Ascending aorta (tissue), 2 donors: ENCODE data around the gene BRD8. TPM values are rescaled to one million over a fixed set of nuclear protein-coding genes. Genes with fewer than 3 reads are reported as not detected.

Experiments
- DNase-seq, 2 donors: peaks; one replicate each; pipeline ENCODE4 v3.0.0-alpha.2; 2019; ENCODE audit warnings: low spot score in 2 of 2
- H3K27ac ChIP-seq, 2 donors: fragments of 200-600 bp; sonication (generic); one replicate each; pipeline ENCODE4 v1.5.1; 2016 to 2017; ENCODE audit warnings: mild to moderate bottlenecking in 1 of 2
- H3K27me3 ChIP-seq: fragments of 200-600 bp; sonication (generic); one replicate; pipeline ENCODE4 v1.5.1; 2017
- H3K36me3 ChIP-seq, 2 donors: fragments of 200-600 bp; sonication (generic); one replicate each; pipeline ENCODE4 v1.5.1; 2016
- H3K4me1 ChIP-seq, 2 donors: fragments of 200-600 bp; sonication (generic); one replicate each; pipeline ENCODE4 v1.5.1; 2016 to 2017; ENCODE audit warnings: mild to moderate bottlenecking in 1 of 2
- H3K4me3 ChIP-seq, 2 donors: fragments of 200-600 bp; sonication (generic); one replicate each; pipeline ENCODE4 v1.5.1; 2016 to 2017; ENCODE audit warnings: mild to moderate bottlenecking in 1 of 2
- H3K9me3 ChIP-seq, 2 donors: fragments of 200-600 bp; sonication (generic); one replicate each; pipeline ENCODE4 v1.5.1; 2016
- CTCF ChIP-seq, 3 experiments: fragments of 200-600 bp in 2 of 3; fragments of 450-650 bp in 1 of 3; sonication (generic) in 2 of 3; IDR thresholded peaks; one replicate each; pipeline ENCODE4 v1.5.1; 2016 to 2019; ENCODE audit warnings: antibody characterized with exemption in 3 of 3, mild to moderate bottlenecking in 1 of 3, moderate library complexity in 1 of 3
- intact Hi-C: fragments of 100-400 bp; cut with DNase I; formaldehyde crosslinking; loops from one replicate; pipeline ENCODE4 v1.15.1; 2023
- total RNA-seq: library from RNA; depleted of rRNA; stranded (reverse); fragments of >200 nt; gene quantifications from one replicate; pipeline ENCODE4 v1.1.0, GENCODE V29; 2016

Gene BRD8
- total RNA-seq, 1 donor from 2014 or later, result 18.8 TPM

- Histone ChIP-seq H3K27me3 (no peaks in the 10 kb centered on the region), H3K4me1 (no peaks in the 10 kb centered on the region), H3K4me3 (no peak overlapping the region), H3K27ac (no peak overlapping the region), H3K9me3 (no peaks in the 10 kb centered on the region), H3K36me3 (peaks cover 73 to 84% of the 10 kb centered on the region in 2 donors)
- no peak for DNase-seq
- intact Hi-C loops, result no loop called here
- no peak for TF ChIP-seq CTCF (IDR thresholded peaks at IDR 0.05)
Measured at GRCh38 chr5:138188626-138189025, 10.2 kb upstream of the BRD8 start.

GRCh38 chr5:138186002-138186447 is 7.6 kb upstream of the BRD8 start:
- no peaks in the 10 kb centered on the region for H3K4me1 ChIP-seq
- no peak for DNase-seq
- H3K9me3 ChIP-seq, result no peaks in the 10 kb centered on the region
- no peak overlapping the region for H3K4me3 ChIP-seq
- peaks cover 47 to 61% of the 10 kb centered on the region in 2 donors for H3K36me3 ChIP-seq
- intact Hi-C loops, result no loop called here
- no peak for TF ChIP-seq CTCF (IDR thresholded peaks at IDR 0.05)
- H3K27me3 ChIP-seq, result no peaks in the 10 kb centered on the region
- H3K27ac ChIP-seq, result no peak overlapping the region

GRCh38 chr5:138182808-138183207 is 4.4 kb upstream of the BRD8 start:
- Histone ChIP-seq H3K27ac (no peak overlapping the region), H3K4me3 (no peak overlapping the region), H3K9me3 (no peaks in the 10 kb centered on the region), H3K27me3 (no peaks in the 10 kb centered on the region), H3K36me3 (peaks cover 22 to 32% of the 10 kb centered on the region in 2 donors), H3K4me1 (peaks cover 0 to 6% of the 10 kb centered on the region in 2 donors)
- TF ChIP-seq CTCF (IDR thresholded peaks at IDR 0.05), result no peak
- intact Hi-C loops, result no loop called here
- DNase-seq, result no peak

- TF ChIP-seq CTCF (IDR thresholded peaks at IDR 0.05), result no peak
- intact Hi-C loops, result no loop called here
Measured at GRCh38 chr5:138180841-138181240, 2.4 kb upstream of the BRD8 start.

GRCh38 chr5:138180183-138180782 is 1.9 kb upstream of the BRD8 start:
- Histone ChIP-seq H3K4me1 (peaks cover 0 to 9% of the 10 kb centered on the region in 2 donors), H3K27ac (no peak overlapping the region), H3K27me3 (no peaks in the 10 kb centered on the region), H3K9me3 (no peaks in the 10 kb centered on the region), H3K36me3 (peaks cover 7 to 27% of the 10 kb centered on the region in 2 donors), H3K4me3 (no peak overlapping the region)
- peak in 1 of 3 experiments; percentile 4 for TF ChIP-seq CTCF (IDR thresholded peaks at IDR 0.05)
- no peak for DNase-seq
- intact Hi-C loops, result no loop called here

More at GRCh38 chr5:138180841-138181240, 2.4 kb upstream of the BRD8 start:
- no peaks in the 10 kb centered on the region for H3K9me3 ChIP-seq
- no peak for DNase-seq
- H3K4me1 ChIP-seq, result peaks cover 0 to 9% of the 10 kb centered on the region in 2 donors
- no peaks in the 10 kb centered on the region for H3K27me3 ChIP-seq
- H3K27ac ChIP-seq, result no peak overlapping the region
- no peak overlapping the region for H3K4me3 ChIP-seq
- peaks cover 6 to 27% of the 10 kb centered on the region in 2 donors for H3K36me3 ChIP-seq
